Measurements from ENCODE around the gene RTP5. TPM values are rescaled to one million over a fixed set of nuclear protein-coding genes. Genes with fewer than 3 reads are reported as not detected.

RTP5 gene
- total and polyA plus RNA-seq, 2 of the 8 experiments (the other 6 are each of a cell fraction or from before 2014, with no cell fraction given): not detected

- no peak for FAIRE-seq
- Histone ChIP-seq H3K23me2 (ENCODE audit: low read depth, low read length) (peaks cover 9% of the 10 kb centered on the region; the same call in 1 of the 2 replicates), H3K9ac (replicated peaks in 1 of 4; ENCODE audit: extremely low read depth in 1 of 4, low read depth in 3 of 4, low read length in 3 of 4) (no peak overlapping the region), H3K14ac (ENCODE audit: insufficient read length) (no peak overlapping the region), H2AK5ac (ENCODE audit: low read depth, low read length) (no peak overlapping the region), H3K79me2 (ENCODE audit: control insufficient read depth in 1 of 2, insufficient read depth in 2 of 2, low read length in 2 of 2) (no peaks in the 10 kb centered on the region), H3K4me2 (ENCODE audit: insufficient read depth in 1 of 2, low read depth in 2 of 2, low read length in 2 of 2) (no peak overlapping the region), H2BK15ac (ENCODE audit: low read length) (no peak overlapping the region), H2AFZ (ENCODE audit: low read length) (no peak overlapping the region), H2BK5ac (ENCODE audit: low read depth, low read length) (no peak overlapping the region), H3K18ac (ENCODE audit: extremely low read depth, low read length) (no peak overlapping the region), H4K5ac (ENCODE audit: insufficient read length, low read depth, low read length) (no peak overlapping the region), H3K56ac (replicated peaks; ENCODE audit: insufficient read length, low read depth, low read length) (no peak overlapping the region), H3K9me3 (ENCODE audit: insufficient read depth in 2 of 2, low read depth in 1 of 2, low read length in 1 of 2) (no peaks in the 10 kb centered on the region), H2BK120ac (replicated peaks; ENCODE audit: low read depth, low read length) (no peak overlapping the region), H3K4me3 (ENCODE audit: extremely low read depth in 1 of 4, insufficient read depth in 2 of 4, low read depth in 3 of 4, low read length in 4 of 4) (no peak overlapping the region), H3K27me3 (replicated peaks in 1 of 4; ENCODE audit: control insufficient read depth in 3 of 4, extremely low read depth in 1 of 4, insufficient read depth in 3 of 4, low read length in 3 of 4) (no peaks in the 10 kb centered on the region), H3K27ac (ENCODE audit: low read depth, low read length) (no peak overlapping the region), H4K91ac (replicated peaks; ENCODE audit: insufficient read length, low read length) (no peak overlapping the region), H3K4me1 (replicated peaks in 1 of 4; ENCODE audit: control insufficient read depth in 3 of 4, insufficient read depth in 4 of 4, low read length in 3 of 4) (peaks cover 0 to 15% (median 6%) of the 10 kb centered on the region in 4 experiments; a peak in 6 of 7 replicates), H2BK20ac (ENCODE audit: low read length) (no peak overlapping the region), H3K36me3 (ENCODE audit: control insufficient read depth in 2 of 4, insufficient read depth in 4 of 4, low read length in 3 of 4) (no peaks in the 10 kb centered on the region; a peak in 1 of 8 replicates), H3K4ac (replicated peaks; ENCODE audit: insufficient read length, low read depth, low read length) (no peak overlapping the region), H4K8ac (ENCODE audit: extremely low read depth, insufficient read depth, low read length) (no peak overlapping the region; the same call in 1 of the 2 replicates), H2BK12ac (ENCODE audit: low read depth, low read length) (0 out of 2 replicates have a peak overlapping the region, but pooled peaks have one; percentile 2), H3K23ac (ENCODE audit: insufficient read length) (no peak overlapping the region), H3K79me1 (ENCODE audit: low read depth, low read length) (no peaks in the 10 kb centered on the region; the same call in 1 of the 2 replicates), H4K20me1 (replicated peaks in 1 of 2; ENCODE audit: control insufficient read depth in 1 of 2, insufficient read depth in 2 of 2, low read length in 2 of 2) (no peaks in the 10 kb centered on the region)
- TF ChIP-seq CHD1 (IDR thresholded peaks at IDR 0.05; ENCODE audit: low read depth, low read length): no peak
- no peak for TF ChIP-seq SIN3A (conservative IDR thresholded peaks at IDR 0.05 in 1 of 2, IDR thresholded peaks at IDR 0.05 in 1 of 2; ENCODE audit: low read depth in 1 of 2, low read length in 2 of 2)
- no peak for TF ChIP-seq ATF3 (IDR thresholded peaks at IDR 0.05; ENCODE audit: insufficient read depth, low read depth, low read length)
- no peak for TF ChIP-seq YY1 (IDR thresholded peaks at IDR 0.05; ENCODE audit: low read depth, low read length)
- TF ChIP-seq POLR2AphosphoS5 (IDR thresholded peaks at IDR 0.05; ENCODE audit: low read depth, low read length): no peak
- TF ChIP-seq JUND (IDR thresholded peaks at IDR 0.05; ENCODE audit: low read length): no peak
- no peak for TF ChIP-seq KDM4A (IDR thresholded peaks at IDR 0.05; ENCODE audit: low read depth, low read length, severe bottlenecking)
- DNase-seq (ENCODE audit: low read depth in 1 of 2, low spot score in 2 of 2): no peak
- CTCF ChIA-PET (ENCODE audit: partially characterized antibody): interaction anchor here (1.7 kb wide), 1 partner anchor 197 kb away, joined by 4 read pairs; no protein-coding TSS in a partner anchor
- POLR2A ChIA-PET (ENCODE audit: partially characterized antibody): no interaction called here
- WGBS, 2 experiments (ENCODE audit: extremely low coverage in 1 of 2, insufficient coverage in 1 of 2, insufficient read length in 1 of 2, insufficient replicate concordance in 2 of 2, low coverage in 1 of 2, low lambda C conversion rate in 2 of 2, missing lambda C conversion rate in 1 of 2): 92% methylated on average over 21 of the region's 28 CpGs; no CpG with 5 or more reads in 1 of the 2 experiments
These were observed 12.4 kb upstream of the RTP5 start for GRCh38 chr2:241857041-241857541.
